SU-DHL-6 (cell line): Measurements from ENCODE around the gene ZBED5.
"Not testable (repeated sequence)": the region's sequence is repeated elsewhere in the genome, so short reads cannot be mapped to it uniquely, and the experiment has no call there.

Experiments used
- H2AFZ ChIP-seq: fragments of 200-600 bp; sonication (generic); 2 replicates; pipeline ENCODE4 v1.6.1; 2014; ENCODE audit warnings: low read depth, mild to moderate bottlenecking, moderate library complexity, mixed read lengths, antibody characterized with exemption, low read length; ENCODE audit not compliant: severe bottlenecking
- H3F3A ChIP-seq: fragments of 200-600 bp; shearing (Covaris generic); 2 replicates; pipeline ENCODE4 v1.6.0; 2016; ENCODE audit warnings: antibody characterized with exemption, mild to moderate bottlenecking; ENCODE audit not compliant: insufficient read depth
- H3K27ac ChIP-seq: fragments of 200-600 bp; sonication (generic); 2 replicates; pipeline ENCODE4 v1.5.1; 2016; ENCODE audit warnings: low read depth, mild to moderate bottlenecking, low read length, moderate library complexity, mixed read lengths
- H3K27me3 ChIP-seq: fragments of 200-600 bp; sonication (generic), shearing (Covaris generic); 2 replicates; pipeline ENCODE4 v1.6.0; 2014; ENCODE audit warnings: mild to moderate bottlenecking, low read length
- H3K36me3 ChIP-seq: fragments of 200-600 bp; sonication (generic); 2 replicates; pipeline ENCODE4 v1.6.1; 2014; ENCODE audit warnings: mild to moderate bottlenecking, low read length, mixed read lengths
- H3K4me2 ChIP-seq: fragments of 300-600, 200-600 bp; shearing (Covaris generic), sonication (generic); 2 replicates; pipeline ENCODE4 v1.6.0; 2014; ENCODE audit warnings: low read length, low read depth, mild to moderate bottlenecking; ENCODE audit not compliant: poor library complexity, severe bottlenecking
- H3K4me3 ChIP-seq: fragments of 200-600 bp; sonication (generic); 2 replicates; pipeline ENCODE4 v1.5.1; 2014; ENCODE audit warnings: antibody characterized with exemption, low read length, mild to moderate bottlenecking, mixed read lengths; ENCODE audit not compliant: insufficient read depth, poor library complexity, severe bottlenecking
- H3K79me2 ChIP-seq: fragments of 200-600 bp; sonication (generic); 2 replicates; pipeline ENCODE4 v1.6.1; 2014; ENCODE audit warnings: mild to moderate bottlenecking, low read length, moderate library complexity; ENCODE audit not compliant: insufficient read depth
- H3K9ac ChIP-seq: fragments of 200-600 bp; sonication (generic); 2 replicates; pipeline ENCODE4 v1.7.0; 2014; ENCODE audit warnings: mild to moderate bottlenecking, low read length
- H3K9me2 ChIP-seq: fragments of 200-600 bp; sonication (generic); replicated peaks from 2 replicates; pipeline ENCODE4 v1.6.1; 2014; ENCODE audit warnings: low read length; ENCODE audit not compliant: insufficient read depth
- H3K9me3 ChIP-seq: fragments of 200-600 bp; sonication (generic); 2 replicates; pipeline ENCODE4 v1.6.1; 2014; ENCODE audit warnings: low read length, mixed read lengths; ENCODE audit not compliant: insufficient read depth
- H4K20me1 ChIP-seq: fragments of 200-600 bp; sonication (generic); 2 replicates; pipeline ENCODE4 v1.6.1; 2014; ENCODE audit warnings: low read depth, mild to moderate bottlenecking, antibody characterized with exemption, low read length, moderate library complexity, mixed read lengths
- EZH2phosphoT487 ChIP-seq: fragments of 200-600 bp; sonication (generic), shearing (Covaris generic); conservative IDR thresholded peaks from 2 replicates; pipeline ENCODE4 v1.6.1; 2018; ENCODE audit warnings: mild to moderate bottlenecking, antibody characterized with exemption, low read length, moderate library complexity, mixed read lengths
- TF ChIP-seq, protein P1 (sequence below): fragments of 200-600 bp; sonication (generic); IDR thresholded peaks from one replicate; pipeline ENCODE4 v1.5.1; 2017; ENCODE audit warnings: antibody characterized with exemption, mild to moderate bottlenecking, low read length, moderate library complexity; ENCODE audit not compliant: insufficient read depth, poor library complexity, severe bottlenecking

The ZBED5 gene

DNA sequence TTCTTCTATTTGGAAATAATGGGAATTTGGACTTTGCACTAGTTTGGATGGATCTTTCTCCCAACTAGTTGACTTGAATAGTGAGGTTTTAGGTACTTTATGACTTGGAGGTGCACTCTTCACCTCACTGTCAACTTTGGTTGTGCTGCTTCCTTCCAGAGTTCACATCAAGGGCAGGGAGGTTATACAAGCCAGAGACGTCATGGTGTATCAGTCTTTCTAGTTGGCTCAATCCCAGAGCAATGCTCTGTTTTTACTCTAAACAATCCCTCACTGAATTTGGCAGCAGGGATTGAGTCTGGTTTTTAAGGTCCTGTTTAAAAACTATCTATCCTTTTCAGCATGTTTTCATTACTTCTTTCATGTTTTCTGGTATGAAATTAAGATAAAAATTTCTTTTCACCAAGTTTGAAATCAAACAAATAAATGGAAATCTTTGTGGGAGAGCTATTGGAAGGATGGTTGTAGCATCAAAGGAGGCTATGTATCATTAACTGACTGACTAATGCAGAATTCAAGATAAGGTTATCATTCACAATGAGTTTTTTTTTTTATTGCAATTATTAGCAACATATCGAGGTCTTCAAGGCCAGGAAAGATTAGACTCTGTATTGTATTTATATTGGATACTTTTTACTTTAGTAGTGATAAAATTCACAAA is 28.0 kb upstream of the ZBED5 start:
- H3K4me3 ChIP-seq = no peak overlapping the region
- H3K27me3 ChIP-seq = no peaks in the 10 kb centered on the region
- H4K20me1 ChIP-seq = no peaks in the 10 kb centered on the region
- H3K79me2 ChIP-seq = no peaks in the 10 kb centered on the region
- H3K9me3 ChIP-seq = no peaks in the 10 kb centered on the region
- no peak overlapping the region for H3K9ac ChIP-seq
- no peaks in the 10 kb centered on the region for H3F3A ChIP-seq
- no peaks in the 10 kb centered on the region for H3K36me3 ChIP-seq
- H2AFZ ChIP-seq = no peak overlapping the region
- no peak overlapping the region for H3K4me2 ChIP-seq
- no peaks in the 10 kb centered on the region for H3K9me2 ChIP-seq
- no peak for TF ChIP-seq EZH2phosphoT487
- TF ChIP-seq, protein P1, sequence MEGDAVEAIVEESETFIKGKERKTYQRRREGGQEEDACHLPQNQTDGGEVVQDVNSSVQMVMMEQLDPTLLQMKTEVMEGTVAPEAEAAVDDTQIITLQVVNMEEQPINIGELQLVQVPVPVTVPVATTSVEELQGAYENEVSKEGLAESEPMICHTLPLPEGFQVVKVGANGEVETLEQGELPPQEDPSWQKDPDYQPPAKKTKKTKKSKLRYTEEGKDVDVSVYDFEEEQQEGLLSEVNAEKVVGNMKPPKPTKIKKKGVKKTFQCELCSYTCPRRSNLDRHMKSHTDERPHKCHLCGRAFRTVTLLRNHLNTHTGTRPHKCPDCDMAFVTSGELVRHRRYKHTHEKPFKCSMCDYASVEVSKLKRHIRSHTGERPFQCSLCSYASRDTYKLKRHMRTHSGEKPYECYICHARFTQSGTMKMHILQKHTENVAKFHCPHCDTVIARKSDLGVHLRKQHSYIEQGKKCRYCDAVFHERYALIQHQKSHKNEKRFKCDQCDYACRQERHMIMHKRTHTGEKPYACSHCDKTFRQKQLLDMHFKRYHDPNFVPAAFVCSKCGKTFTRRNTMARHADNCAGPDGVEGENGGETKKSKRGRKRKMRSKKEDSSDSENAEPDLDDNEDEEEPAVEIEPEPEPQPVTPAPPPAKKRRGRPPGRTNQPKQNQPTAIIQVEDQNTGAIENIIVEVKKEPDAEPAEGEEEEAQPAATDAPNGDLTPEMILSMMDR = no peak
- no peak overlapping the region for H3K27ac ChIP-seq

DNA sequence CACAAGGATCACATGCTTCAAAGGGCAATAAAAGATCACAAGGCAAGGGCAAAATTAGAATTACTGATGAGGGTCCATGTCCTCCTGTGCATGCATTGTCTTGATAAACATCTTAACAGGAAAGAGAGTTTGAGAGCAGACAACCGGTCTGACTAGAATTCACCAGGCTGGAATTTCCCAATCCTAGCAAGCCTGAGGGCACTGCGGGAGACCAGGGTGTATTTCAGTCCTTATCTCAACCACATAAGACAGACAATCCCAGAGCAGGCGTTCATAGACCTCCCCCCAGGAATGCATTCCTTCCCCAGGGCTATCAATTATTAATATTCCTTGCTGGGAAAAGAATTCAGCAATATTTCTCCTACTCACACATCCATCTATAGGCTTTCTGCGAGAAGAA is 26.4 kb upstream of the ZBED5 start:
- H2AFZ ChIP-seq, H3K27ac ChIP-seq, H3K79me2 ChIP-seq, H4K20me1 ChIP-seq, H3K9ac ChIP-seq, H3K27me3 ChIP-seq, H3F3A ChIP-seq, H3K4me3 ChIP-seq, H3K9me2 ChIP-seq, H3K9me3 ChIP-seq, H3K36me3 ChIP-seq, H3K4me2 ChIP-seq: not testable (repeated sequence)

DNA sequence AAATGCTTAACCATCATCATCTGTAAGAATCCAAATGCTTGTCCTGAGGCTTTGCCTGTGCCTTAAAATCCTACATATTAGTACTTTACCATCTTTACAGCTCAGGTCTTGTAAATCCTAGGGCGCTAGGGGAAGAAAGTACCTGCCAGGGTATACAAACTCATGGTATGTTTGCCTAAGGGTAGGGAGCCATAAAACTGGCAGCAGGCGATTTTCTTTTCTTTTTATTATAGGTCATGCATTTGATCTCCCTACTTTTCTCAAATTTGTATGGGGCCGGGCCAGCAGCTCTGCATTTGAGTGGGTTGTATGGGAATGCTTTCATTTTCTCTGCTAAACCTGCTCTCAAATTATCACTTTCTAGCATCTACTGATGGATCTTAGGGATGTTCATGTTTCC is 24.0 kb upstream of the ZBED5 start:
- Histone ChIP-seq H3K4me2 (no peak overlapping the region), H3K27me3 (no peaks in the 10 kb centered on the region), H3K4me3 (no peak overlapping the region), H3K79me2 (no peaks in the 10 kb centered on the region), H3K36me3 (no peaks in the 10 kb centered on the region), H3K9me3 (no peaks in the 10 kb centered on the region), H3F3A (no peaks in the 10 kb centered on the region), H3K9ac (no peak overlapping the region), H2AFZ (no peak overlapping the region), H3K9me2 (no peaks in the 10 kb centered on the region), H4K20me1 (no peaks in the 10 kb centered on the region), H3K27ac (no peak overlapping the region)
- TF ChIP-seq, protein P1 = no peak
- TF ChIP-seq EZH2phosphoT487 = no peak

DNA sequence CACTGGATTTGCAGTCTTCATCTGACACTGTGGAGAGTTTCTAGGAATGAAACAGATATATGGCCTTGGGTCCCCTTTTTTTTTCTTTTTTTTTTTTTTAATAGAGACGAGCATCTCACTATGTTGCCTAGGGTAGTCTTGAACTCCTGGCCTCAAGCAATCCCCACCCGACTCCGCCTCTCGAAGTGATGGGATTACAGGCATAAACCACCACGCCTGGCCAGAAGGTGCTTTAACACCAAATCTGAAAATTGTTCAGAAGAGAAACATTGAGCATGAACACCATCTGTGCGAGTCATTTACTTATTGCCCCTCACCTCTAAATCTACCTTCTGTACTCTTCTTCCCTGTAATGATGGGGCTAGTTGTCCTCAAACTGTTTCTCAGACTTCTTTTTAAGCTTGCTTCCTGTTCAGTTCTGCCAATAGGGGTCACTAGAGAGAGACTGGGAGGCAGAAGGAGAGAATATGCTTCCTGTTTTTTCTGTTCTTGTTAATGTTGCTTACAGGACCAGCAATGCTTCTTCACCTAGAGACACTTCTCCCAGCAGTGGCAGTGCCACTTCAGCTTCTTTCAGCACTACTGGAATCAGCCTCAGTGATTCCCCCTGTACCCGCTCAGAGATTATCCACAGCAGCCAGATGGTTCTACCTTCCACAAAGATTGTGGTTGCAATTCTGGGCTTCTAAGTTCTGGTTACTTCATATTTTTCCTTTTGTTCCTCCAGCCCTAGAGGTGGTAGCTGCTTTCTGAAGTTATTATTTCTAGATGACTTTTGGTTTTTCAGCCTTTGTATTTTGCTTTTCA is 20.8 kb upstream of the ZBED5 start:
- H3K4me2 ChIP-seq = no peak overlapping the region
- no peaks in the 10 kb centered on the region for H4K20me1 ChIP-seq
- H3K9ac ChIP-seq = peak overlapping the region; percentile 10; the same call in 1 of the 2 replicates
- no peak for TF ChIP-seq EZH2phosphoT487
- TF ChIP-seq, protein P1 = peak; percentile 96
- H3K36me3 ChIP-seq = no peaks in the 10 kb centered on the region
- no peak overlapping the region for H3K4me3 ChIP-seq
- no peaks in the 10 kb centered on the region for H3K79me2 ChIP-seq
- no peaks in the 10 kb centered on the region for H3K9me3 ChIP-seq
- no peak overlapping the region for H3K27ac ChIP-seq
- H3K9me2 ChIP-seq = no peaks in the 10 kb centered on the region
- H2AFZ ChIP-seq = peak overlapping the region; percentile 99
- H3F3A ChIP-seq = no peaks in the 10 kb centered on the region
- no peaks in the 10 kb centered on the region for H3K27me3 ChIP-seq
